Effector memory CD8-positive, alpha-beta T cell (primary cell): Measurements from ENCODE around the gene PDZD8.

Experiments
- ATAC-seq: fragments of 150-1000 bp; cut with Tn5 transposase; replicated peaks from 2 replicates; pipeline ENCODE4 v1.10.0; 2021; ENCODE audit warnings: mild to moderate bottlenecking, moderate library complexity
- DNase-seq, 3 experiments: peaks; one replicate each; pipeline ENCODE4 v3.0.0; 2021
- H3K27ac Mint-ChIP-seq, 2 donors: one replicate each; pipeline ENCODE4 v1.8.0; 2022; ENCODE audit warnings: mild to moderate bottlenecking in 2 of 2, mixed read lengths in 2 of 2, moderate library complexity in 2 of 2
- H3K27me3 Mint-ChIP-seq, 2 donors: one replicate each; pipeline ENCODE4 v1.8.0; 2022; ENCODE audit warnings: mixed read lengths in 2 of 2
- H3K36me3 Mint-ChIP-seq: one replicate; pipeline ENCODE4 v1.8.0; 2022; ENCODE audit warnings: mild to moderate bottlenecking, moderate library complexity, mixed read lengths; ENCODE audit not compliant: insufficient read depth
- H3K4me1 Mint-ChIP-seq, 2 donors: one replicate each; pipeline ENCODE4 v1.8.0; 2022; ENCODE audit warnings: low read depth in 2 of 2, mixed read lengths in 2 of 2
- H3K4me3 Mint-ChIP-seq, 2 donors: one replicate each; pipeline ENCODE4 v1.8.0; 2022; ENCODE audit warnings: mild to moderate bottlenecking in 2 of 2, mixed read lengths in 2 of 2, moderate library complexity in 2 of 2
- H3K9me3 Mint-ChIP-seq, 2 donors: one replicate each; pipeline ENCODE4 v1.8.0; 2022; ENCODE audit warnings: mixed read lengths in 2 of 2

The PDZD8 gene

GRCh38 chr10:117284716-117285494 is 90.3 kb downstream of the PDZD8 start:
- no peak for ATAC-seq
- Mint-ChIP-seq H3K27me3 (no peaks in the 10 kb centered on the region), H3K4me3 (no peak overlapping the region), H3K4me1 (no peaks in the 10 kb centered on the region), H3K9me3 (no peaks in the 10 kb centered on the region), H3K27ac (no peak overlapping the region), H3K36me3 (peaks cover 28% of the 10 kb centered on the region)
- DNase-seq = no peak

- H3K4me3 Mint-ChIP-seq = no peak overlapping the region
- H3K4me1 Mint-ChIP-seq = no peaks in the 10 kb centered on the region
- no peaks in the 10 kb centered on the region for H3K9me3 Mint-ChIP-seq
- ATAC-seq (no peak), DNase-seq (no peak)
- no peaks in the 10 kb centered on the region for H3K27me3 Mint-ChIP-seq
- no peak overlapping the region for H3K27ac Mint-ChIP-seq
- H3K36me3 Mint-ChIP-seq = peaks cover 5% of the 10 kb centered on the region
Observed at GRCh38 chr10:117277675-117278074, 97.6 kb downstream of the PDZD8 start.

GRCh38 chr10:117275121-117275520 is 100.1 kb downstream of the PDZD8 start:
- Mint-ChIP-seq H3K36me3 (peaks cover 5% of the 10 kb centered on the region), H3K27ac (no peak overlapping the region), H3K9me3 (no peaks in the 10 kb centered on the region), H3K4me3 (no peak overlapping the region), H3K4me1 (no peaks in the 10 kb centered on the region), H3K27me3 (no peaks in the 10 kb centered on the region)
- DNase-seq (no peak), ATAC-seq (no peak)

- no peak for ATAC-seq
- no peak overlapping the region for H3K4me3 Mint-ChIP-seq
Observed at GRCh38 chr10:117274509-117274908, 100.7 kb downstream of the PDZD8 start.

GRCh38 chr10:117273980-117274379 is 101.3 kb downstream of the PDZD8 start:
- Mint-ChIP-seq H3K4me1 (no peaks in the 10 kb centered on the region), H3K9me3 (no peaks in the 10 kb centered on the region), H3K36me3 (peaks cover 5% of the 10 kb centered on the region), H3K27ac (no peak overlapping the region), H3K4me3 (no peak overlapping the region), H3K27me3 (no peaks in the 10 kb centered on the region)
- DNase-seq (no peak), ATAC-seq (no peak)

More at GRCh38 chr10:117274509-117274908, 100.7 kb downstream of the PDZD8 start:
- DNase-seq = no peak
- no peak overlapping the region for H3K27ac Mint-ChIP-seq
- peaks cover 5% of the 10 kb centered on the region for H3K36me3 Mint-ChIP-seq
- H3K27me3 Mint-ChIP-seq = no peaks in the 10 kb centered on the region
- H3K9me3 Mint-ChIP-seq = no peaks in the 10 kb centered on the region
- H3K4me1 Mint-ChIP-seq = no peaks in the 10 kb centered on the region

GRCh38 chr10:117272195-117273076 is 102.8 kb downstream of the PDZD8 start:
- no peak overlapping the region for H3K4me3 Mint-ChIP-seq
- no peaks in the 10 kb centered on the region for H3K9me3 Mint-ChIP-seq
- peak overlapping the region in 1 of 2 donors; percentile 18 for H3K27ac Mint-ChIP-seq

GRCh38 chr10:117271427-117271826 is 103.8 kb downstream of the PDZD8 start:
- no peaks in the 10 kb centered on the region for H3K4me1 Mint-ChIP-seq
- ATAC-seq (no peak), DNase-seq (no peak)
- H3K27me3 Mint-ChIP-seq = peaks cover 0 to 3% of the 10 kb centered on the region in 2 donors
- peaks cover 5% of the 10 kb centered on the region for H3K36me3 Mint-ChIP-seq
- H3K9me3 Mint-ChIP-seq = no peaks in the 10 kb centered on the region
- no peak overlapping the region for H3K4me3 Mint-ChIP-seq
- H3K27ac Mint-ChIP-seq = no peak overlapping the region

More at GRCh38 chr10:117272195-117273076, 102.8 kb downstream of the PDZD8 start:
- no peaks in the 10 kb centered on the region for H3K27me3 Mint-ChIP-seq
- H3K36me3 Mint-ChIP-seq = peaks cover 5% of the 10 kb centered on the region
- DNase-seq (no peak), ATAC-seq (no peak)
- H3K4me1 Mint-ChIP-seq = no peaks in the 10 kb centered on the region

- ATAC-seq (no peak), DNase-seq (no peak)
- no peaks in the 10 kb centered on the region for H3K4me1 Mint-ChIP-seq
- no peak overlapping the region for H3K27ac Mint-ChIP-seq
- no peaks in the 10 kb centered on the region for H3K36me3 Mint-ChIP-seq
- peaks cover 11 to 17% of the 10 kb centered on the region in 2 donors for H3K27me3 Mint-ChIP-seq
- no peaks in the 10 kb centered on the region for H3K9me3 Mint-ChIP-seq
- H3K4me3 Mint-ChIP-seq = no peak overlapping the region
Observed at GRCh38 chr10:117268907-117269306, 106.3 kb downstream of the PDZD8 start.

- DNase-seq (no peak), ATAC-seq (no peak)
- Mint-ChIP-seq H3K9me3 (no peaks in the 10 kb centered on the region), H3K4me3 (no peak overlapping the region), H3K27ac (no peak overlapping the region), H3K4me1 (no peaks in the 10 kb centered on the region), H3K36me3 (no peaks in the 10 kb centered on the region), H3K27me3 (peaks cover 17 to 18% of the 10 kb centered on the region in 2 donors)
Observed at GRCh38 chr10:117268258-117268657, 107.0 kb downstream of the PDZD8 start.

- ATAC-seq (no peak), DNase-seq (no peak)
- Mint-ChIP-seq H3K27me3 (peaks cover 30 to 32% of the 10 kb centered on the region in 2 donors), H3K9me3 (no peaks in the 10 kb centered on the region), H3K4me1 (no peaks in the 10 kb centered on the region), H3K27ac (no peak overlapping the region), H3K4me3 (no peak overlapping the region), H3K36me3 (no peaks in the 10 kb centered on the region)
Observed at GRCh38 chr10:117266812-117267211, 108.4 kb downstream of the PDZD8 start.

GRCh38 chr10:117266400-117266799 is 108.8 kb downstream of the PDZD8 start:
- H3K27ac Mint-ChIP-seq = no peak overlapping the region
- ATAC-seq = no peak

GRCh38 chr10:117264782-117265181 is 110.5 kb downstream of the PDZD8 start:
- peaks cover 0 to 4% of the 10 kb centered on the region in 2 donors for H3K4me1 Mint-ChIP-seq
- H3K36me3 Mint-ChIP-seq = no peaks in the 10 kb centered on the region
- no peak overlapping the region for H3K4me3 Mint-ChIP-seq
- H3K27ac Mint-ChIP-seq = no peak overlapping the region
- peaks cover 50 to 52% of the 10 kb centered on the region in 2 donors for H3K27me3 Mint-ChIP-seq
- DNase-seq = no peak
- H3K9me3 Mint-ChIP-seq = no peaks in the 10 kb centered on the region
- no peak for ATAC-seq

More at GRCh38 chr10:117266400-117266799, 108.8 kb downstream of the PDZD8 start:
- no peaks in the 10 kb centered on the region for H3K4me1 Mint-ChIP-seq
- DNase-seq = no peak
- no peaks in the 10 kb centered on the region for H3K36me3 Mint-ChIP-seq
- H3K9me3 Mint-ChIP-seq = no peaks in the 10 kb centered on the region
- no peak overlapping the region for H3K4me3 Mint-ChIP-seq
- peaks cover 34 to 36% of the 10 kb centered on the region in 2 donors for H3K27me3 Mint-ChIP-seq

GRCh38 chr10:117262903-117263293 is 112.3 kb downstream of the PDZD8 start:
- H3K27ac Mint-ChIP-seq = no peak overlapping the region
- H3K4me3 Mint-ChIP-seq = no peak overlapping the region
- DNase-seq = no peak
- ATAC-seq = no peak
- H3K4me1 Mint-ChIP-seq = peaks cover 0 to 4% of the 10 kb centered on the region in 2 donors
- H3K36me3 Mint-ChIP-seq = no peaks in the 10 kb centered on the region
- peaks cover 66 to 70% of the 10 kb centered on the region in 2 donors for H3K27me3 Mint-ChIP-seq
- H3K9me3 Mint-ChIP-seq = no peaks in the 10 kb centered on the region
